HEK293T (cell line): ENCODE data around the gene RAB22A.
"Not testable (repeated sequence)": the region's sequence is repeated elsewhere in the genome, so short reads cannot be mapped to it uniquely, and the experiment has no call there.

Experiments
- CTCF ChIA-PET: fragments of 350-600 bp; formaldehyde crosslinking; extraction: SDS; loops from one replicate; lab custom pipeline; 2021; ENCODE audit warnings: antibody characterized with exemption, inconsistent platforms; lab: Yijun Ruan, JAX
- POLR2A ChIA-PET: fragments of 350-600 bp; formaldehyde crosslinking; extraction: SDS; loops from one replicate; lab custom pipeline; 2020; ENCODE audit warnings: antibody characterized with exemption, inconsistent platforms; lab: Yijun Ruan, JAX
- DNase-seq: peaks from one replicate; pipeline ENCODE4 v3.0.0; 2012; ENCODE audit warnings: mixed read lengths; ENCODE audit errors: extremely low spot score
- ARNT ChIP-seq: fragments of 450-650 bp; IDR thresholded peaks from 2 replicates; pipeline ENCODE4 v1.6.1; 2017; ENCODE audit warnings: mild to moderate bottlenecking
- BHLHE40 ChIP-seq: fragments of 450-650 bp; IDR thresholded peaks from 2 replicates; pipeline ENCODE4 v1.6.1; 2016; ENCODE audit warnings: mild to moderate bottlenecking, moderate library complexity, borderline replicate concordance
- CTBP1 ChIP-seq: fragments of 450-650 bp; IDR thresholded peaks from 2 replicates; pipeline ENCODE4 v1.6.1; 2016; ENCODE audit warnings: borderline replicate concordance
- ELF4 ChIP-seq: fragments of 450-650 bp; IDR thresholded peaks from 2 replicates; pipeline ENCODE4 v1.6.1; 2017; ENCODE audit warnings: antibody characterized with exemption
- FOXA1 ChIP-seq: fragments of 450-650 bp; IDR thresholded peaks from 2 replicates; pipeline ENCODE4 v1.6.1; 2016; ENCODE audit warnings: mild to moderate bottlenecking
- FOXK2 ChIP-seq: fragments of 450-650 bp; IDR thresholded peaks from 2 replicates; pipeline ENCODE4 v1.6.1; 2016; ENCODE audit warnings: mild to moderate bottlenecking
- FOXM1 ChIP-seq: fragments of 450-650 bp; IDR thresholded peaks from 2 replicates; pipeline ENCODE4 v1.6.1; 2017; ENCODE audit warnings: mild to moderate bottlenecking, borderline replicate concordance
- HDGF ChIP-seq: fragments of 450-650 bp; IDR thresholded peaks from 2 replicates; pipeline ENCODE4 v1.6.1; 2017; ENCODE audit warnings: antibody characterized with exemption, borderline replicate concordance
- L3MBTL2 ChIP-seq: fragments of 450-650 bp; conservative IDR thresholded peaks from 2 replicates; pipeline ENCODE4 v1.6.1; 2016; ENCODE audit warnings: mild to moderate bottlenecking
- LEF1 ChIP-seq: fragments of 450-650 bp; IDR thresholded peaks from 2 replicates; pipeline ENCODE4 v1.6.1; 2017; ENCODE audit warnings: mild to moderate bottlenecking, borderline replicate concordance
- NFRKB ChIP-seq: fragments of 450-650 bp; IDR thresholded peaks from 2 replicates; pipeline ENCODE4 v1.6.1; 2016; ENCODE audit warnings: mild to moderate bottlenecking, moderate library complexity
- PKNOX1 ChIP-seq: fragments of 450-650 bp; IDR thresholded peaks from 2 replicates; pipeline ENCODE4 v1.6.1; 2016
- SP1 ChIP-seq: fragments of 450-650 bp; IDR thresholded peaks from 2 replicates; pipeline ENCODE4 v1.6.1; 2017
- TARDBP ChIP-seq: fragments of 450-650 bp; IDR thresholded peaks from 2 replicates; pipeline ENCODE4 v1.6.1; 2016
- ZNF384 ChIP-seq: fragments of 450-650 bp; IDR thresholded peaks from 2 replicates; pipeline ENCODE4 v1.6.1; 2016

The RAB22A gene

GRCh38 chr20:58360936-58361335 is 51.4 kb downstream of the RAB22A start:
- POLR2A ChIA-PET, result interaction anchor here (1.1 kb wide), 1 partner anchor 28 kb away, joined by 3 read pairs; the partner anchor contains the start of gene VAPB

GRCh38 chr20:58361481-58362205 is 52.1 kb downstream of the RAB22A start:
- POLR2A ChIA-PET, result interaction anchor here (1.1 kb wide), 1 partner anchor 27 kb away, joined by 3 read pairs; the partner anchor contains the start of gene VAPB

More at GRCh38 chr20:58360936-58361335, 51.4 kb downstream of the RAB22A start:
- CTCF ChIA-PET, result no interaction called here
- no peak for TF ChIP-seq HDGF
- no peak for TF ChIP-seq LEF1
- no peak for TF ChIP-seq FOXA1
- no peak for TF ChIP-seq ARNT
- TF ChIP-seq CTBP1, result no peak
- no peak for TF ChIP-seq TARDBP
- no peak for TF ChIP-seq ELF4
- TF ChIP-seq FOXM1, result no peak
- TF ChIP-seq FOXK2, result no peak
- no peak for TF ChIP-seq ZNF384
- TF ChIP-seq BHLHE40, result no peak
- TF ChIP-seq SP1, result no peak
- no peak for TF ChIP-seq PKNOX1
- TF ChIP-seq NFRKB, result no peak
- no peak for TF ChIP-seq L3MBTL2
- no peak for DNase-seq

GRCh38 chr20:58362206-58362516 is 52.6 kb downstream of the RAB22A start:
- ChIA-PET CTCF (no interaction called here), POLR2A (no interaction called here)
- TF ChIP-seq BHLHE40 (no peak), SP1 (no peak)
- no peak for DNase-seq

More at GRCh38 chr20:58361481-58362205, 52.1 kb downstream of the RAB22A start:
- CTCF ChIA-PET, result no interaction called here
- no peak for DNase-seq
- TF ChIP-seq CTBP1 (no peak), BHLHE40 (no peak), ZNF384 (no peak), L3MBTL2 (no peak), NFRKB (no peak), SP1 (no peak)

- TF ChIP-seq BHLHE40, result no peak
- TF ChIP-seq FOXM1, result no peak
- no peak for TF ChIP-seq ARNT
- no peak for TF ChIP-seq FOXA1
- POLR2A ChIA-PET, result no interaction called here
- no peak for DNase-seq
- CTCF ChIA-PET, result no interaction called here
Observed at GRCh38 chr20:58362970-58363369, 53.5 kb downstream of the RAB22A start.

GRCh38 chr20:58366866-58367265 is 57.4 kb downstream of the RAB22A start:
- CTCF ChIA-PET, result no interaction called here

GRCh38 chr20:58372806-58373205 is 63.3 kb downstream of the RAB22A start:
- DNase-seq, result no peak
- ChIA-PET POLR2A (interaction anchor here (0.9 kb wide), 1 partner anchor 16 kb away, joined by 3 read pairs; the partner anchor contains the start of gene VAPB), CTCF (no interaction called here)
- no peak for TF ChIP-seq ELF4
- TF ChIP-seq LEF1, result no peak
- no peak for TF ChIP-seq FOXM1
- TF ChIP-seq PKNOX1, result no peak
- no peak for TF ChIP-seq CTBP1

More at GRCh38 chr20:58366866-58367265, 57.4 kb downstream of the RAB22A start:
- POLR2A ChIA-PET, result no interaction called here
- no peak for DNase-seq
- TF ChIP-seq ELF4 (no peak), HDGF (no peak), FOXA1 (no peak), ZNF384 (no peak), LEF1 (no peak)

- POLR2A ChIA-PET, result interaction anchor here (1.5 kb wide), 1 partner anchor 16 kb away, joined by 9 read pairs; the partner anchor contains the start of gene VAPB
Observed at GRCh38 chr20:58373296-58373695, 63.8 kb downstream of the RAB22A start.

More at GRCh38 chr20:58373296-58373695, 63.8 kb downstream of the RAB22A start:
- CTCF ChIA-PET, DNase-seq: not testable (repeated sequence)
